Trophoblast cell (in vitro differentiated cells and primary cell): ENCODE data around the gene MYL2.
"Not testable (repeated sequence)": the region's sequence is repeated elsewhere in the genome, so short reads cannot be mapped to it uniquely, and the experiment has no call there.

ENCODE experiments used
- DNase-seq, 2 donors: peaks; one replicate each; pipeline ENCODE4 v3.0.0-alpha.2; 2016
- H2AFZ ChIP-seq: 2 replicates; pipeline ENCODE4 v1.6.1; 2013; ENCODE audit warnings: low read length, moderate library complexity, mild to moderate bottlenecking; ENCODE audit not compliant: insufficient read depth, poor library complexity
- H2AK5ac ChIP-seq: 2 replicates; pipeline ENCODE4 v1.6.1; 2013; ENCODE audit warnings: mild to moderate bottlenecking, low read length
- H2BK120ac ChIP-seq: 2 replicates; pipeline ENCODE4 v1.6.1; 2013; ENCODE audit warnings: low read length, mild to moderate bottlenecking, moderate library complexity; ENCODE audit not compliant: insufficient read depth, poor library complexity
- H2BK12ac ChIP-seq: 2 replicates; pipeline ENCODE4 v1.6.1; 2013; ENCODE audit warnings: mild to moderate bottlenecking, low read length, moderate library complexity
- H2BK5ac ChIP-seq: 2 replicates; pipeline ENCODE4 v1.6.1; 2013; ENCODE audit warnings: low read length, low read depth, moderate library complexity, mild to moderate bottlenecking; ENCODE audit not compliant: poor library complexity
- H3K14ac ChIP-seq: 2 replicates; pipeline ENCODE4 v1.6.1; 2013; ENCODE audit warnings: mild to moderate bottlenecking, low read length
- H3K18ac ChIP-seq: 2 replicates; pipeline ENCODE4 v1.6.1; 2013; ENCODE audit warnings: mild to moderate bottlenecking, low read length
- H3K23ac ChIP-seq: 2 replicates; pipeline ENCODE4 v1.6.1; 2013; ENCODE audit warnings: low read length
- H3K27ac ChIP-seq: 2 replicates; pipeline ENCODE4 v1.5.1; 2013; ENCODE audit warnings: low read depth, mild to moderate bottlenecking, inconsistent platforms, low read length, moderate library complexity
- H3K27me3 ChIP-seq: 2 replicates; pipeline ENCODE4 v1.6.1; 2013; ENCODE audit warnings: inconsistent platforms, mild to moderate bottlenecking, low read length, moderate library complexity; ENCODE audit not compliant: insufficient read depth
- H3K36me3 ChIP-seq, 2 experiments: 1 replicate in 1 of 2; 2 replicates in 1 of 2; pipeline ENCODE4 v1.6.1; 2013; ENCODE audit warnings: low read length in 2 of 2, mild to moderate bottlenecking in 2 of 2, moderate library complexity in 1 of 2; ENCODE audit not compliant: insufficient read depth in 2 of 2, control insufficient read depth in 1 of 2
- H3K4ac ChIP-seq: 2 replicates; pipeline ENCODE4 v1.6.1; 2013; ENCODE audit warnings: low read depth, mild to moderate bottlenecking, low read length, moderate library complexity
- H3K4me1 ChIP-seq, 2 experiments: 1 replicate in 1 of 2; 2 replicates in 1 of 2; pipeline ENCODE4 v1.6.1; 2013; ENCODE audit warnings: low read length in 2 of 2, mild to moderate bottlenecking in 2 of 2, moderate library complexity in 1 of 2; ENCODE audit not compliant: insufficient read depth in 2 of 2, control insufficient read depth in 1 of 2
- H3K4me2 ChIP-seq: 2 replicates; pipeline ENCODE4 v1.6.1; 2013; ENCODE audit warnings: inconsistent platforms, mild to moderate bottlenecking, low read length, moderate library complexity
- H3K4me3 ChIP-seq: 2 replicates; pipeline ENCODE4 v1.5.1; 2013; ENCODE audit warnings: mild to moderate bottlenecking, low read depth, low read length, inconsistent platforms
- H3K79me1 ChIP-seq: one replicate; pipeline ENCODE4 v1.6.1; 2013; ENCODE audit warnings: low read length
- H3K79me2 ChIP-seq: 2 replicates; pipeline ENCODE4 v1.6.1; 2013; ENCODE audit warnings: low read length, mild to moderate bottlenecking; ENCODE audit not compliant: control insufficient read depth, insufficient read depth, poor library complexity
- H3K9ac ChIP-seq: 2 replicates; pipeline ENCODE4 v1.6.1; 2013; ENCODE audit warnings: mild to moderate bottlenecking, low read length
- H3K9me3 ChIP-seq: 2 replicates; pipeline ENCODE4 v1.6.1; 2013; ENCODE audit warnings: low read depth, mild to moderate bottlenecking, control low read depth, inconsistent platforms, low read length; ENCODE audit not compliant: insufficient read depth
- H4K12ac ChIP-seq: 2 replicates; pipeline ENCODE4 v1.6.1; 2013; ENCODE audit warnings: low read depth, mild to moderate bottlenecking, low read length, moderate library complexity
- H4K8ac ChIP-seq: 2 replicates; pipeline ENCODE4 v1.6.1; 2013; ENCODE audit warnings: low read depth, mild to moderate bottlenecking, low read length, moderate library complexity
- H4K91ac ChIP-seq: one replicate; pipeline ENCODE4 v1.6.1; 2013; ENCODE audit warnings: low read depth, mild to moderate bottlenecking, low read length, moderate library complexity
- WGBS: extraction: QIAGEN DNeasy Blood & Tissue Kit; methylation state at CpG from one replicate; pipeline ENCODE4 v1.1.7; 2013; ENCODE audit warnings: missing lambda C conversion rate; ENCODE audit not compliant: insufficient read length, insufficient coverage; ENCODE audit errors: extremely low coverage; 5-methylcytosine and 5-hydroxymethylcytosine counted together

MYL2 gene

GRCh38 chr12:110957652-110958051, 37.3 kb upstream of the MYL2 start:
- H3K27me3 ChIP-seq = no peaks in the 10 kb centered on the region
- no peak overlapping the region for H2AK5ac ChIP-seq
- no peak for DNase-seq
- no peak overlapping the region for H2BK12ac ChIP-seq
- no peak overlapping the region for H3K4me3 ChIP-seq
- H3K36me3 ChIP-seq = no peaks in the 10 kb centered on the region
- H3K23ac ChIP-seq = no peak overlapping the region
- H3K79me1 ChIP-seq = no peaks in the 10 kb centered on the region
- H3K14ac ChIP-seq = no peak overlapping the region
- no peak overlapping the region for H4K8ac ChIP-seq
- H3K79me2 ChIP-seq = no peaks in the 10 kb centered on the region
- H2AFZ ChIP-seq = no peak overlapping the region
- no peaks in the 10 kb centered on the region for H3K4me1 ChIP-seq
- no peak overlapping the region for H3K27ac ChIP-seq
- WGBS = no CpG with 5 or more reads among the region's 9 CpGs
- H4K91ac ChIP-seq = no peak overlapping the region
- no peaks in the 10 kb centered on the region for H3K9me3 ChIP-seq
- H2BK120ac ChIP-seq = no peak overlapping the region
- H3K18ac ChIP-seq = no peak overlapping the region
- H3K9ac ChIP-seq = no peak overlapping the region
- no peak overlapping the region for H3K4ac ChIP-seq
- H2BK5ac ChIP-seq = no peak overlapping the region
- H4K12ac ChIP-seq = no peak overlapping the region
- H3K4me2 ChIP-seq = no peak overlapping the region

- no peak overlapping the region for H3K23ac ChIP-seq
- H3K27ac ChIP-seq = no peak overlapping the region
These were observed 36.8 kb upstream of the MYL2 start for GRCh38 chr12:110957159-110957558.

GRCh38 chr12:110950867-110951266, 30.5 kb upstream of the MYL2 start:
- H3K18ac ChIP-seq, H3K27ac ChIP-seq, H3K14ac ChIP-seq, H3K36me3 ChIP-seq, H3K27me3 ChIP-seq, H4K91ac ChIP-seq, H4K8ac ChIP-seq, H3K79me2 ChIP-seq, DNase-seq, H3K23ac ChIP-seq, H2AK5ac ChIP-seq, H2BK5ac ChIP-seq, H2AFZ ChIP-seq, H3K9ac ChIP-seq, H3K4me3 ChIP-seq, H3K79me1 ChIP-seq, H2BK12ac ChIP-seq, H3K4me2 ChIP-seq, H3K4ac ChIP-seq, H3K4me1 ChIP-seq, H4K12ac ChIP-seq, H2BK120ac ChIP-seq, H3K9me3 ChIP-seq: not testable (repeated sequence)
- WGBS = no CpG with 5 or more reads among the region's 31 CpGs

More at GRCh38 chr12:110957159-110957558, 36.8 kb upstream of the MYL2 start:
- Histone ChIP-seq H2BK5ac (no peak overlapping the region), H3K4ac (no peak overlapping the region), H3K18ac (no peak overlapping the region), H3K27me3 (no peaks in the 10 kb centered on the region), H3K4me1 (no peaks in the 10 kb centered on the region), H2AK5ac (no peak overlapping the region), H3K79me1 (no peaks in the 10 kb centered on the region), H3K14ac (no peak overlapping the region), H3K4me2 (no peak overlapping the region), H3K9ac (no peak overlapping the region), H4K8ac (no peak overlapping the region), H3K9me3 (no peaks in the 10 kb centered on the region), H3K4me3 (no peak overlapping the region), H3K79me2 (no peaks in the 10 kb centered on the region), H2BK12ac (no peak overlapping the region), H4K12ac (no peak overlapping the region), H2AFZ (no peak overlapping the region), H3K36me3 (no peaks in the 10 kb centered on the region), H2BK120ac (no peak overlapping the region), H4K91ac (no peak overlapping the region)
- no peak for DNase-seq
- no CpG with 5 or more reads among the region's 10 CpGs for WGBS

GRCh38 chr12:110950466-110950865, 30.1 kb upstream of the MYL2 start:
- not testable (repeated sequence) for H2BK12ac ChIP-seq, H3K4ac ChIP-seq

More at GRCh38 chr12:110950466-110950865, 30.1 kb upstream of the MYL2 start:
- DNase-seq, H4K8ac ChIP-seq, H3K9ac ChIP-seq, H3K27me3 ChIP-seq, H2BK5ac ChIP-seq, H3K18ac ChIP-seq, H4K91ac ChIP-seq, H3K79me1 ChIP-seq, H3K36me3 ChIP-seq, H3K79me2 ChIP-seq, H2AK5ac ChIP-seq, H3K27ac ChIP-seq, H3K4me3 ChIP-seq, H3K9me3 ChIP-seq, H2AFZ ChIP-seq, H4K12ac ChIP-seq, H2BK120ac ChIP-seq, H3K4me1 ChIP-seq, H3K14ac ChIP-seq, H3K23ac ChIP-seq, H3K4me2 ChIP-seq: not testable (repeated sequence)
- WGBS = no CpG with 5 or more reads among the region's 31 CpGs
